Stomach smooth muscle (tissue), 2 donors: ENCODE data around the gene ALDH3A1.

ENCODE experiments used
- H3K27ac ChIP-seq: one replicate; pipeline ENCODE4 v1.7.0; 2013; ENCODE audit warnings: mild to moderate bottlenecking, low read length, inconsistent platforms
- H3K27me3 ChIP-seq, 2 donors: one replicate each; pipeline ENCODE4 v1.7.0; 2013; ENCODE audit warnings: low read length in 2 of 2; ENCODE audit not compliant: insufficient read depth in 2 of 2, control insufficient read depth in 1 of 2
- H3K36me3 ChIP-seq, 2 donors: one replicate each; pipeline ENCODE4 v1.7.0; 2013; ENCODE audit warnings: low read length in 2 of 2; ENCODE audit not compliant: control insufficient read depth in 2 of 2, insufficient read depth in 2 of 2
- H3K4me1 ChIP-seq: one replicate; pipeline ENCODE4 v1.7.0; 2013; ENCODE audit warnings: low read length; ENCODE audit not compliant: control insufficient read depth, insufficient read depth
- H3K4me3 ChIP-seq, 2 donors: one replicate each; pipeline ENCODE4 v1.7.0; 2013; ENCODE audit warnings: low read length in 2 of 2
- H3K9ac ChIP-seq, 2 donors: one replicate each; pipeline ENCODE4 v1.7.0; 2013; ENCODE audit warnings: low read length in 2 of 2, mild to moderate bottlenecking in 1 of 2
- H3K9me3 ChIP-seq, 2 donors: one replicate each; pipeline ENCODE4 v1.7.0; 2013; ENCODE audit warnings: low read length in 2 of 2; ENCODE audit not compliant: control insufficient read depth in 2 of 2
- donor health status: healthy.
- donor health status: Pancreatic carcinoma.

ALDH3A1 gene

GRCh38 chr17:19707728-19708221, 40.3 kb downstream of the ALDH3A1 start:
- Histone ChIP-seq H3K27ac (no peak overlapping the region), H3K4me1 (peaks cover 4% of the 10 kb centered on the region), H3K36me3 (no peaks in the 10 kb centered on the region), H3K9ac (no peak overlapping the region), H3K4me3 (no peak overlapping the region), H3K27me3 (no peaks in the 10 kb centered on the region), H3K9me3 (no peaks in the 10 kb centered on the region)

- Histone ChIP-seq H3K4me3 (no peak overlapping the region), H3K27ac (no peak overlapping the region), H3K9ac (no peak overlapping the region), H3K4me1 (peaks cover 4% of the 10 kb centered on the region), H3K36me3 (no peaks in the 10 kb centered on the region), H3K9me3 (no peaks in the 10 kb centered on the region), H3K27me3 (no peaks in the 10 kb centered on the region)
Observed at GRCh38 chr17:19706791-19707727, 41.0 kb downstream of the ALDH3A1 start.

- Histone ChIP-seq H3K4me1 (peaks cover 4% of the 10 kb centered on the region), H3K36me3 (no peaks in the 10 kb centered on the region), H3K9ac (no peak overlapping the region), H3K27me3 (no peaks in the 10 kb centered on the region), H3K4me3 (no peak overlapping the region), H3K9me3 (no peaks in the 10 kb centered on the region), H3K27ac (no peak overlapping the region)
Observed at GRCh38 chr17:19705771-19706770, 42.0 kb downstream of the ALDH3A1 start.

- H3K9ac ChIP-seq, result no peak overlapping the region
- H3K27me3 ChIP-seq, result no peaks in the 10 kb centered on the region
- H3K4me1 ChIP-seq, result peaks cover 4% of the 10 kb centered on the region
- H3K36me3 ChIP-seq, result no peaks in the 10 kb centered on the region
- H3K9me3 ChIP-seq, result no peaks in the 10 kb centered on the region
- H3K27ac ChIP-seq, result no peak overlapping the region
- no peak overlapping the region for H3K4me3 ChIP-seq
Observed at GRCh38 chr17:19705201-19705600, 42.9 kb downstream of the ALDH3A1 start.

- no peaks in the 10 kb centered on the region for H3K9me3 ChIP-seq
- no peaks in the 10 kb centered on the region for H3K27me3 ChIP-seq
- H3K4me1 ChIP-seq, result peaks cover 4% of the 10 kb centered on the region
- H3K36me3 ChIP-seq, result no peaks in the 10 kb centered on the region
- no peak overlapping the region for H3K4me3 ChIP-seq
- H3K9ac ChIP-seq, result no peak overlapping the region
- H3K27ac ChIP-seq, result no peak overlapping the region
Observed at GRCh38 chr17:19703828-19704613, 44.1 kb downstream of the ALDH3A1 start.

GRCh38 chr17:19703106-19703827, 44.8 kb downstream of the ALDH3A1 start:
- H3K9me3 ChIP-seq, result no peaks in the 10 kb centered on the region
- H3K4me3 ChIP-seq, result no peak overlapping the region
- no peaks in the 10 kb centered on the region for H3K27me3 ChIP-seq
- no peak overlapping the region for H3K27ac ChIP-seq
- peaks cover 4% of the 10 kb centered on the region for H3K4me1 ChIP-seq
- no peak overlapping the region for H3K9ac ChIP-seq
- H3K36me3 ChIP-seq, result no peaks in the 10 kb centered on the region

GRCh38 chr17:19702217-19702641, 45.9 kb downstream of the ALDH3A1 start:
- H3K9ac ChIP-seq, result no peak overlapping the region
- H3K27me3 ChIP-seq, result no peaks in the 10 kb centered on the region
- H3K36me3 ChIP-seq, result no peaks in the 10 kb centered on the region
- H3K4me3 ChIP-seq, result no peak overlapping the region
- no peaks in the 10 kb centered on the region for H3K9me3 ChIP-seq
- H3K27ac ChIP-seq, result no peak overlapping the region
- peaks cover 4% of the 10 kb centered on the region for H3K4me1 ChIP-seq
